Ascending aorta (tissue), 2 donors: ENCODE results near the gene FBXO34. TPM values are rescaled to one million over a fixed set of nuclear protein-coding genes. Genes with fewer than 3 reads are reported as not detected.
A peak's percentile ranks its signal among the peaks of the same experiment; 100 is the strongest.
"Not testable (repeated sequence)": the region's sequence is repeated elsewhere in the genome, so short reads cannot be mapped to it uniquely, and the experiment has no call there.

Source experiments
- DNase-seq, 2 donors: peaks; one replicate each; pipeline ENCODE4 v3.0.0-alpha.2; 2019; ENCODE audit warnings: low spot score in 2 of 2
- H3K27ac ChIP-seq, 2 donors: fragments of 200-600 bp; sonication (generic); one replicate each; pipeline ENCODE4 v1.5.1; 2016 to 2017; ENCODE audit warnings: mild to moderate bottlenecking in 1 of 2
- H3K27me3 ChIP-seq: fragments of 200-600 bp; sonication (generic); one replicate; pipeline ENCODE4 v1.5.1; 2017
- H3K36me3 ChIP-seq, 2 donors: fragments of 200-600 bp; sonication (generic); one replicate each; pipeline ENCODE4 v1.5.1; 2016
- H3K4me1 ChIP-seq, 2 donors: fragments of 200-600 bp; sonication (generic); one replicate each; pipeline ENCODE4 v1.5.1; 2016 to 2017; ENCODE audit warnings: mild to moderate bottlenecking in 1 of 2
- H3K4me3 ChIP-seq, 2 donors: fragments of 200-600 bp; sonication (generic); one replicate each; pipeline ENCODE4 v1.5.1; 2016 to 2017; ENCODE audit warnings: mild to moderate bottlenecking in 1 of 2
- H3K9me3 ChIP-seq, 2 donors: fragments of 200-600 bp; sonication (generic); one replicate each; pipeline ENCODE4 v1.5.1; 2016
- intact Hi-C: fragments of 100-400 bp; cut with DNase I; formaldehyde crosslinking; loops from one replicate; pipeline ENCODE4 v1.15.1; 2023
- total RNA-seq: library from RNA; depleted of rRNA; stranded (reverse); fragments of >200 nt; gene quantifications from one replicate; pipeline ENCODE4 v1.1.0, GENCODE V29; 2016
- TF ChIP-seq, protein P1 (sequence below), 3 experiments: fragments of 200-600 bp in 2 of 3; fragments of 450-650 bp in 1 of 3; sonication (generic) in 2 of 3; IDR thresholded peaks; one replicate each; pipeline ENCODE4 v1.5.1; 2016 to 2019; ENCODE audit warnings: antibody characterized with exemption in 3 of 3, mild to moderate bottlenecking in 1 of 3, moderate library complexity in 1 of 3

FBXO34 gene
- total RNA-seq, 1 donor from 2014 or later: 18.0 TPM

GRCh38 chr14:55382483-55382882 lies 111.3 kb downstream of the FBXO34 start:
- Histone ChIP-seq H3K9me3 (no peaks in the 10 kb centered on the region), H3K27me3 (no peaks in the 10 kb centered on the region), H3K4me1 (peaks cover 15 to 20% of the 10 kb centered on the region in 2 donors), H3K36me3 (peaks cover 41 to 55% of the 10 kb centered on the region in 2 donors), H3K27ac (peak overlapping the region; percentile 66 to 86), H3K4me3 (peak overlapping the region in 1 of 2 donors; percentile 1)
- TF ChIP-seq, protein P1, sequence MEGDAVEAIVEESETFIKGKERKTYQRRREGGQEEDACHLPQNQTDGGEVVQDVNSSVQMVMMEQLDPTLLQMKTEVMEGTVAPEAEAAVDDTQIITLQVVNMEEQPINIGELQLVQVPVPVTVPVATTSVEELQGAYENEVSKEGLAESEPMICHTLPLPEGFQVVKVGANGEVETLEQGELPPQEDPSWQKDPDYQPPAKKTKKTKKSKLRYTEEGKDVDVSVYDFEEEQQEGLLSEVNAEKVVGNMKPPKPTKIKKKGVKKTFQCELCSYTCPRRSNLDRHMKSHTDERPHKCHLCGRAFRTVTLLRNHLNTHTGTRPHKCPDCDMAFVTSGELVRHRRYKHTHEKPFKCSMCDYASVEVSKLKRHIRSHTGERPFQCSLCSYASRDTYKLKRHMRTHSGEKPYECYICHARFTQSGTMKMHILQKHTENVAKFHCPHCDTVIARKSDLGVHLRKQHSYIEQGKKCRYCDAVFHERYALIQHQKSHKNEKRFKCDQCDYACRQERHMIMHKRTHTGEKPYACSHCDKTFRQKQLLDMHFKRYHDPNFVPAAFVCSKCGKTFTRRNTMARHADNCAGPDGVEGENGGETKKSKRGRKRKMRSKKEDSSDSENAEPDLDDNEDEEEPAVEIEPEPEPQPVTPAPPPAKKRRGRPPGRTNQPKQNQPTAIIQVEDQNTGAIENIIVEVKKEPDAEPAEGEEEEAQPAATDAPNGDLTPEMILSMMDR (IDR thresholded peaks at IDR 0.05): no peak
- intact Hi-C loops: loop anchor here (10.0 kb wide), 1 partner anchor 1428 kb away; the partner anchor contains the start of gene BMP4
- no peak for DNase-seq

- H3K27me3 ChIP-seq, H3K9me3 ChIP-seq: not testable (repeated sequence)
- peak overlapping the region in 1 of 2 donors; percentile 1 for H3K4me3 ChIP-seq
- peaks cover 15 to 20% of the 10 kb centered on the region in 2 donors for H3K4me1 ChIP-seq
- peak overlapping the region; percentile 64 to 86 for H3K27ac ChIP-seq
- peaks cover 39 to 57% of the 10 kb centered on the region in 2 donors for H3K36me3 ChIP-seq
- DNase-seq: peak; percentile 39 to 85
- intact Hi-C loops: loop anchor here (1.0 to 10.0 kb wide), 2 partner anchors 28 to 1428 kb away; partner anchors contain the start of genes ATG14 and BMP4
Measured at GRCh38 chr14:55383056-55383466, 111.8 kb downstream of the FBXO34 start.

DNA sequence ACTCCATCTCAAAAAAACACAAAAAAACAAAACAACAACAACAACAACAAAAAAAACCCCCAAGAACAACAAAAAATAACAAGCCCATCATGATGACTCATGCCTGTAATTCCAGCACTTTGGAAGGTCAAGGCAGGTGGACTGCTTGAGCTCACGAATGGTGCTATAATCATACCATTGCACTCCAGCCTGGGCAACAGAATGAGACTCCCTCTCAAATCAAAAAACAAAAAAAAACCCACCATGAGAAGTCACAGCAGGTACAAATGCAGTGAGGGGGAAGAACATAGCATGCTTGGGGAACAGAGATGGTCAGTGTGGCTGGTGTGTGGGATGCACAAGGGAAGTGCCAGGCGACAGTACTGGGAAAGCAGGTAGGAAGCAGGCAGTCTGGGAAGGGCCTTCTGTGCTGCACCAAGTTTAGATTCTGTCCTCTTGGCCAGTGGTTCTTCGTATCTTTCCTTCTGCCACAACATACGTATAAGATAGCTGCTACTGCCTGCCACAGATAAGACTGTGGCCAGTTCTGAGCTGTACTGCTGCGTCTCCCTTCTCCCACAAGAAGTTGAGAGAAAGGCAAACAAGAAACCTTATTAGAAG lies 112.4 kb downstream of the FBXO34 start:
- Histone ChIP-seq H3K27ac (peak overlapping the region; percentile 64 to 86), H3K9me3 (no peaks in the 10 kb centered on the region), H3K27me3 (no peaks in the 10 kb centered on the region), H3K4me3 (no peak overlapping the region), H3K4me1 (peaks cover 15 to 20% of the 10 kb centered on the region in 2 donors), H3K36me3 (peaks cover 34 to 63% of the 10 kb centered on the region in 2 donors)
- intact Hi-C loops: loop anchor here (1.0 to 10.0 kb wide), 3 partner anchors 15 to 1429 kb away; partner anchors contain the start of genes ATG14 and BMP4
- TF ChIP-seq, protein P1 (IDR thresholded peaks at IDR 0.05): no peak
- DNase-seq: no peak

- peak overlapping the region; percentile 64 to 86 for H3K27ac ChIP-seq
- DNase-seq: no peak
- H3K27me3 ChIP-seq: no peaks in the 10 kb centered on the region
- no peak overlapping the region for H3K4me3 ChIP-seq
- H3K9me3 ChIP-seq: no peaks in the 10 kb centered on the region
- intact Hi-C loops: loop anchor here (2.0 to 10.0 kb wide), 2 partner anchors 14 to 1430 kb away; partner anchors contain the start of gene BMP4
- TF ChIP-seq, protein P1 (IDR thresholded peaks at IDR 0.05): no peak
- peaks cover 15 to 20% of the 10 kb centered on the region in 2 donors for H3K4me1 ChIP-seq
- H3K36me3 ChIP-seq: peaks cover 30 to 61% of the 10 kb centered on the region in 2 donors
Measured at GRCh38 chr14:55384536-55384935, 113.3 kb downstream of the FBXO34 start.

DNA sequence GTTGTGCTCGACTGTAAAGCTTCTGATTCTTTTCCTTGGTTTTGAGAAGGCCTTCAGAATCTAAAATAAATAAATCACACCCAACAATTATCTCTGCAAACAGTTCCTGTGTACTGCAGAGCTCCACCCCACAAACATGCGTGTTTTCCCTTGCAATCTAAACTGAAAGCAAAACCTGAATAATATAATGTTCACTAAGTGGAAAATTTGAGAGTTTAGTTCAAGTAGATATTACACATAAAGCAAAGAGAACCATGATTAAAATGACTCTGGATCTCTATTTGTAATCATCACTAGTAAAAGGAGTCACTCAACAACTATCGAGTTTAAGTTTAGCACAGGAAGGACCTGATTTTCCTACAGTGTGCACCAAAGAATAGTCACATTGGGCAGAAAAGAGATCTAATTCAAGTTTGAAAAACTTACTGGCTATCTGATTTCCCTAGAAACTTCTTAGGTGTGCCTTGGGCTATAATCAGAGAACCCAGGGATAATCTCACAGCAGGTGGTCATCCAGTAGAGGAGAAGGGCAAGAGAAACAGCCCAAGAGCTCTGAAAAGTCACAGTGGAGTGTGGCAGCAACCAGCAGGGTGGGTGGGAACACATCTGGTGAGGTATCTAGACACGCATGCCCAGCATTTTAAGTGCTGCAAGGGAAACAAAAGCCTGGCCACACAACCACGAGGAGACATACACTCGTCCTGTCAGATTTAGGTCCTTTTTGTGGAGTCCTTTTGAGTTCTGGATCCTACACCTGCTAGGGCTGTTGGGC lies 115.0 kb downstream of the FBXO34 start:
- Histone ChIP-seq H3K4me3 (no peak overlapping the region), H3K36me3 (peaks cover 30 to 55% of the 10 kb centered on the region in 2 donors), H3K9me3 (no peaks in the 10 kb centered on the region), H3K27me3 (no peaks in the 10 kb centered on the region), H3K27ac (peak overlapping the region in 1 of 2 donors; percentile 86), H3K4me1 (peaks cover 15 to 20% of the 10 kb centered on the region in 2 donors)
- intact Hi-C loops: loop anchor here (10.0 kb wide), 1 partner anchor 1431 kb away; the partner anchor contains the start of gene BMP4
- TF ChIP-seq, protein P1 (IDR thresholded peaks at IDR 0.05): no peak
- DNase-seq: no peak
